Keratinocyte (primary cell): ENCODE results near the gene UROS. TPM values are rescaled to one million over a fixed set of nuclear protein-coding genes. Genes with fewer than 3 reads are reported as not detected.

ENCODE experiments used
- DNase-seq: peaks from one replicate; pipeline ENCODE4 v3.0.0-alpha.2; 2011; ENCODE audit warnings: low read depth, missing footprints, low spot score
- FAIRE-seq: peaks from 2 replicates; lab custom pipeline; 2011; peaks lifted over from hg19 to GRCh38; lab: Jason Lieb, UNC
- H2AFZ ChIP-seq: 2 replicates; pipeline ENCODE4 v1.6.0; 2012; ENCODE audit warnings: low read length, control low read depth, inconsistent platforms; ENCODE audit not compliant: control insufficient read depth
- H3K27ac ChIP-seq: 2 replicates; pipeline ENCODE4 v1.5.1; 2011; ENCODE audit warnings: low read length; ENCODE audit not compliant: control insufficient read depth, insufficient read depth
- H3K27me3 ChIP-seq: 3 replicates; pipeline ENCODE4 v1.6.0; 2011; ENCODE audit warnings: low read length; ENCODE audit not compliant: control insufficient read depth, insufficient read depth; ENCODE audit errors: extremely low read depth
- H3K36me3 ChIP-seq, 2 experiments: 2 replicates in 1 of 2; 3 replicates in 1 of 2; pipeline ENCODE4 v1.5.1; 2011; ENCODE audit warnings: low read length in 2 of 2, mild to moderate bottlenecking in 1 of 2; ENCODE audit not compliant: control insufficient read depth in 2 of 2, insufficient read depth in 2 of 2; ENCODE audit errors: extremely low read depth in 1 of 2
- H3K4me1 ChIP-seq: 3 replicates; pipeline ENCODE4 v1.5.1; 2011; ENCODE audit warnings: low read length; ENCODE audit not compliant: control insufficient read depth, insufficient read depth; ENCODE audit errors: extremely low read depth
- H3K4me2 ChIP-seq: 3 replicates; pipeline ENCODE4 v1.6.0; 2011; ENCODE audit warnings: low read depth, low read length; ENCODE audit not compliant: control insufficient read depth, insufficient read depth; ENCODE audit errors: extremely low read depth
- H3K4me3 ChIP-seq, 3 experiments: fragments of 200-600 bp in 1 of 3; sonication (generic) in 1 of 3; 2 replicates in 2 of 3; 3 replicates in 1 of 3; pipeline ENCODE4 v1.5.1; 2011 to 2016; ENCODE audit warnings: low read length in 3 of 3, mild to moderate bottlenecking in 3 of 3, control low read depth in 2 of 3, inconsistent platforms in 1 of 3, low read depth in 1 of 3, mixed read lengths in 1 of 3, mixed run types in 1 of 3, moderate library complexity in 1 of 3; ENCODE audit not compliant: control insufficient read depth in 2 of 3, insufficient read depth in 2 of 3; ENCODE audit errors: extremely low read depth in 1 of 3
- H3K79me2 ChIP-seq: 2 replicates; pipeline ENCODE4 v1.6.0; 2012; ENCODE audit warnings: low read length; ENCODE audit not compliant: control insufficient read depth, insufficient read depth
- H3K9ac ChIP-seq: 3 replicates; pipeline ENCODE4 v1.6.0; 2011; ENCODE audit warnings: low read length; ENCODE audit not compliant: control insufficient read depth, insufficient read depth; ENCODE audit errors: extremely low read depth
- H3K9me1 ChIP-seq: 3 replicates; pipeline ENCODE4 v1.6.0; 2011; ENCODE audit warnings: low read length; ENCODE audit not compliant: control insufficient read depth, insufficient read depth; ENCODE audit errors: extremely low read depth
- H3K9me3 ChIP-seq: 2 replicates; pipeline ENCODE4 v1.5.1; 2012; ENCODE audit warnings: low read depth, low read length; ENCODE audit not compliant: control insufficient read depth
- H4K20me1 ChIP-seq: 3 replicates; pipeline ENCODE4 v1.6.0; 2011; ENCODE audit warnings: low read length; ENCODE audit not compliant: control insufficient read depth, insufficient read depth; ENCODE audit errors: extremely low read depth
- EZH2 ChIP-seq: IDR thresholded peaks from one replicate; pipeline ENCODE4 v1.6.1; 2012; ENCODE audit warnings: inconsistent platforms, mild to moderate bottlenecking, low read length, moderate library complexity
- dilution Hi-C: fragments of 300-500 bp; cut with MboI; formaldehyde crosslinking; loops from one replicate; pipeline ENCODE4 v1.7.0; 2020; ENCODE audit warnings: low sequenced_read_pairs; ENCODE audit not compliant: extremely low pct_ligation_motif_present
- polyA plus RNA-seq, 5 experiments: library from polyadenylated mRNA; depleted of rRNA in 3 of 5; stranded (reverse) in 3 of 5; stranded (forward) in 1 of 5; unstranded in 1 of 5; fragments of >200 nt; gene quantifications; 1 replicate in 1 of 5; 2 replicates in 3 of 5; 3 replicates in 1 of 5; pipeline versions ENCODE4 v1.2.1 to v1.2.3, GENCODE V29; 2011 to 2012; ENCODE audit warnings: missing spikeins in 2 of 5, low read depth in 1 of 5, low replicate concordance in 1 of 5
- TF ChIP-seq, protein P1 (sequence below), 3 experiments: IDR thresholded peaks in 1 of 3; conservative IDR thresholded peaks in 1 of 3; optimal IDR thresholded peaks in 1 of 3; 2 replicates in 2 of 3; 3 replicates in 1 of 3; pipeline versions ENCODE3 to v1.5.1; 2011; ENCODE audit warnings: low read length in 3 of 3, mild to moderate bottlenecking in 3 of 3, moderate library complexity in 2 of 3, control low read depth in 1 of 3, inconsistent platforms in 1 of 3; ENCODE audit not compliant: insufficient read depth in 2 of 3; ENCODE audit errors: extremely low read depth in 1 of 3

The UROS gene
- polyA plus RNA-seq, 1 donor (not counting 4 experiments of a cell fraction or from before 2014, with no cell fraction given): 46.7 TPM

DNA sequence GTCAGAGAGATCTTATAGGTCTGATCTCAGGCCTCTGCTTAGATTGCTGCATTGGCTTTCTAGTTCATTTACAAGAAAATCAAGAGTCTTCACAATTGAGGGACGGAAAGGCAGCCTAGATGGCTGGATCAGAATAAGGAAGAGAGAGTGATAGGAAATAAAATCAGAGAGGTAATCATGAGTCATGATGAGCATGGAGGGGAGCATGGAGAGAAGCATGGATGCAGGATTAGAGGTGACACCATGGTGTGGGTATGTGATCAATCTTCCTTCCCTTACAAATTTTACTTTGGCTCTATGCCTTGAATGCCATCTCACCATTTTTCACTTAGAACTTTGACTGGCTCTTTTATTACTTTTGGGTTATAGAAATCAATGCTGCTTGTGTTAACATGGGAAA is 1.7 kb upstream of the UROS start:
- H3K9ac ChIP-seq: peak overlapping the region; percentile 94
- dilution Hi-C loops: no loop called here
- H3K4me1 ChIP-seq: peaks cover 19% of the 10 kb centered on the region
- H3K36me3 ChIP-seq: peaks cover 12 to 16% of the 10 kb centered on the region in 2 experiments
- peak overlapping the region; percentile 88 for H3K4me2 ChIP-seq
- no peak overlapping the region for H2AFZ ChIP-seq
- H3K79me2 ChIP-seq: peaks cover 67% of the 10 kb centered on the region
- H3K4me3 ChIP-seq: peak overlapping the region; percentile 82 to 99 (median 98)
- H4K20me1 ChIP-seq: no peaks in the 10 kb centered on the region
- TF ChIP-seq EZH2: no peak
- H3K9me1 ChIP-seq: no peaks in the 10 kb centered on the region
- no peaks in the 10 kb centered on the region for H3K9me3 ChIP-seq
- no peak for DNase-seq
- peak; percentile 26 for FAIRE-seq
- H3K27ac ChIP-seq: peak overlapping the region; percentile 99
- H3K27me3 ChIP-seq: no peaks in the 10 kb centered on the region

- dilution Hi-C loops: no loop called here
- no peaks in the 10 kb centered on the region for H3K9me1 ChIP-seq
- peak overlapping the region; percentile 99 for H3K27ac ChIP-seq
- H3K9ac ChIP-seq: peak overlapping the region; percentile 94
- H3K4me2 ChIP-seq: peak overlapping the region; percentile 88
- H3K9me3 ChIP-seq: no peaks in the 10 kb centered on the region
- no peaks in the 10 kb centered on the region for H3K27me3 ChIP-seq
- TF ChIP-seq, protein P1, sequence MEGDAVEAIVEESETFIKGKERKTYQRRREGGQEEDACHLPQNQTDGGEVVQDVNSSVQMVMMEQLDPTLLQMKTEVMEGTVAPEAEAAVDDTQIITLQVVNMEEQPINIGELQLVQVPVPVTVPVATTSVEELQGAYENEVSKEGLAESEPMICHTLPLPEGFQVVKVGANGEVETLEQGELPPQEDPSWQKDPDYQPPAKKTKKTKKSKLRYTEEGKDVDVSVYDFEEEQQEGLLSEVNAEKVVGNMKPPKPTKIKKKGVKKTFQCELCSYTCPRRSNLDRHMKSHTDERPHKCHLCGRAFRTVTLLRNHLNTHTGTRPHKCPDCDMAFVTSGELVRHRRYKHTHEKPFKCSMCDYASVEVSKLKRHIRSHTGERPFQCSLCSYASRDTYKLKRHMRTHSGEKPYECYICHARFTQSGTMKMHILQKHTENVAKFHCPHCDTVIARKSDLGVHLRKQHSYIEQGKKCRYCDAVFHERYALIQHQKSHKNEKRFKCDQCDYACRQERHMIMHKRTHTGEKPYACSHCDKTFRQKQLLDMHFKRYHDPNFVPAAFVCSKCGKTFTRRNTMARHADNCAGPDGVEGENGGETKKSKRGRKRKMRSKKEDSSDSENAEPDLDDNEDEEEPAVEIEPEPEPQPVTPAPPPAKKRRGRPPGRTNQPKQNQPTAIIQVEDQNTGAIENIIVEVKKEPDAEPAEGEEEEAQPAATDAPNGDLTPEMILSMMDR (optimal IDR thresholded peaks at IDR 0.05 in 1 of 3, IDR thresholded peaks at IDR 0.05 in 1 of 3, conservative IDR thresholded peaks at IDR 0.05 in 1 of 3; ENCODE audit: extremely low read depth in 1 of 3, insufficient read depth in 2 of 3, low read length in 3 of 3): no peak
- no peak for TF ChIP-seq EZH2
- no peak for FAIRE-seq
- peaks cover 19% of the 10 kb centered on the region for H3K4me1 ChIP-seq
- H3K36me3 ChIP-seq: peaks cover 7 to 10% of the 10 kb centered on the region in 2 experiments
- no peak for DNase-seq
- H2AFZ ChIP-seq: peak overlapping the region; percentile 100
- H4K20me1 ChIP-seq: no peaks in the 10 kb centered on the region
- peaks cover 63% of the 10 kb centered on the region for H3K79me2 ChIP-seq
- peak overlapping the region; percentile 82 to 99 (median 98) for H3K4me3 ChIP-seq
Measured at GRCh38 chr10:125823663-125824251, 699 bp upstream of the UROS start.
